H1 (cell line): Measurements from ENCODE around the gene YWHAQ. TPM values are rescaled to one million over a fixed set of nuclear protein-coding genes. Genes with fewer than 3 reads are reported as not detected.

Source experiments
- NRF1 ChIP-seq: IDR thresholded peaks from 2 replicates; pipeline ENCODE4 v1.6.1; 2011; ENCODE audit warnings: mild to moderate bottlenecking, low read depth, low read length, improper control_type of control experiment
- polyA plus RNA-seq, 7 experiments: library from polyadenylated mRNA; depleted of rRNA in 3 of 7; stranded (reverse) in 5 of 7; unstranded in 2 of 7; fragments of >200 nt in 5 of 7; fragments of 200-250 nt in 2 of 7; gene quantifications; 1 replicate in 5 of 7; 2 replicates in 1 of 7; 4 replicates in 1 of 7; pipeline versions ENCODE4 v1.2.1 to v1.2.3, GENCODE V29; 2011 to 2013; ENCODE audit warnings: missing spikeins in 2 of 7, mixed read lengths in 2 of 7
- total RNA-seq: library from RNA; stranded (reverse); fragmentation: NEBNext Ultra II Directional; extraction: Animal tissue kit (Norgen Biotek cat#: 25700); gene quantifications from 2 replicates; pipeline ENCODE4 v1.2.1, GENCODE V29; 2021
- TF ChIP-seq, protein P1 (sequence below): fragments of 300-600 bp; sonication (generic); IDR thresholded peaks from 2 replicates; pipeline ENCODE4 v1.7.1; 2012; ENCODE audit warnings: low read length, moderate library complexity, mild to moderate bottlenecking, inconsistent platforms; ENCODE audit not compliant: insufficient replicate concordance

The YWHAQ gene
- total and polyA plus RNA-seq, 2 of the 8 experiments (the other 6 are each of a cell fraction or from before 2014, with no cell fraction given) = 244 to 480 TPM

- TF ChIP-seq, protein P1, sequence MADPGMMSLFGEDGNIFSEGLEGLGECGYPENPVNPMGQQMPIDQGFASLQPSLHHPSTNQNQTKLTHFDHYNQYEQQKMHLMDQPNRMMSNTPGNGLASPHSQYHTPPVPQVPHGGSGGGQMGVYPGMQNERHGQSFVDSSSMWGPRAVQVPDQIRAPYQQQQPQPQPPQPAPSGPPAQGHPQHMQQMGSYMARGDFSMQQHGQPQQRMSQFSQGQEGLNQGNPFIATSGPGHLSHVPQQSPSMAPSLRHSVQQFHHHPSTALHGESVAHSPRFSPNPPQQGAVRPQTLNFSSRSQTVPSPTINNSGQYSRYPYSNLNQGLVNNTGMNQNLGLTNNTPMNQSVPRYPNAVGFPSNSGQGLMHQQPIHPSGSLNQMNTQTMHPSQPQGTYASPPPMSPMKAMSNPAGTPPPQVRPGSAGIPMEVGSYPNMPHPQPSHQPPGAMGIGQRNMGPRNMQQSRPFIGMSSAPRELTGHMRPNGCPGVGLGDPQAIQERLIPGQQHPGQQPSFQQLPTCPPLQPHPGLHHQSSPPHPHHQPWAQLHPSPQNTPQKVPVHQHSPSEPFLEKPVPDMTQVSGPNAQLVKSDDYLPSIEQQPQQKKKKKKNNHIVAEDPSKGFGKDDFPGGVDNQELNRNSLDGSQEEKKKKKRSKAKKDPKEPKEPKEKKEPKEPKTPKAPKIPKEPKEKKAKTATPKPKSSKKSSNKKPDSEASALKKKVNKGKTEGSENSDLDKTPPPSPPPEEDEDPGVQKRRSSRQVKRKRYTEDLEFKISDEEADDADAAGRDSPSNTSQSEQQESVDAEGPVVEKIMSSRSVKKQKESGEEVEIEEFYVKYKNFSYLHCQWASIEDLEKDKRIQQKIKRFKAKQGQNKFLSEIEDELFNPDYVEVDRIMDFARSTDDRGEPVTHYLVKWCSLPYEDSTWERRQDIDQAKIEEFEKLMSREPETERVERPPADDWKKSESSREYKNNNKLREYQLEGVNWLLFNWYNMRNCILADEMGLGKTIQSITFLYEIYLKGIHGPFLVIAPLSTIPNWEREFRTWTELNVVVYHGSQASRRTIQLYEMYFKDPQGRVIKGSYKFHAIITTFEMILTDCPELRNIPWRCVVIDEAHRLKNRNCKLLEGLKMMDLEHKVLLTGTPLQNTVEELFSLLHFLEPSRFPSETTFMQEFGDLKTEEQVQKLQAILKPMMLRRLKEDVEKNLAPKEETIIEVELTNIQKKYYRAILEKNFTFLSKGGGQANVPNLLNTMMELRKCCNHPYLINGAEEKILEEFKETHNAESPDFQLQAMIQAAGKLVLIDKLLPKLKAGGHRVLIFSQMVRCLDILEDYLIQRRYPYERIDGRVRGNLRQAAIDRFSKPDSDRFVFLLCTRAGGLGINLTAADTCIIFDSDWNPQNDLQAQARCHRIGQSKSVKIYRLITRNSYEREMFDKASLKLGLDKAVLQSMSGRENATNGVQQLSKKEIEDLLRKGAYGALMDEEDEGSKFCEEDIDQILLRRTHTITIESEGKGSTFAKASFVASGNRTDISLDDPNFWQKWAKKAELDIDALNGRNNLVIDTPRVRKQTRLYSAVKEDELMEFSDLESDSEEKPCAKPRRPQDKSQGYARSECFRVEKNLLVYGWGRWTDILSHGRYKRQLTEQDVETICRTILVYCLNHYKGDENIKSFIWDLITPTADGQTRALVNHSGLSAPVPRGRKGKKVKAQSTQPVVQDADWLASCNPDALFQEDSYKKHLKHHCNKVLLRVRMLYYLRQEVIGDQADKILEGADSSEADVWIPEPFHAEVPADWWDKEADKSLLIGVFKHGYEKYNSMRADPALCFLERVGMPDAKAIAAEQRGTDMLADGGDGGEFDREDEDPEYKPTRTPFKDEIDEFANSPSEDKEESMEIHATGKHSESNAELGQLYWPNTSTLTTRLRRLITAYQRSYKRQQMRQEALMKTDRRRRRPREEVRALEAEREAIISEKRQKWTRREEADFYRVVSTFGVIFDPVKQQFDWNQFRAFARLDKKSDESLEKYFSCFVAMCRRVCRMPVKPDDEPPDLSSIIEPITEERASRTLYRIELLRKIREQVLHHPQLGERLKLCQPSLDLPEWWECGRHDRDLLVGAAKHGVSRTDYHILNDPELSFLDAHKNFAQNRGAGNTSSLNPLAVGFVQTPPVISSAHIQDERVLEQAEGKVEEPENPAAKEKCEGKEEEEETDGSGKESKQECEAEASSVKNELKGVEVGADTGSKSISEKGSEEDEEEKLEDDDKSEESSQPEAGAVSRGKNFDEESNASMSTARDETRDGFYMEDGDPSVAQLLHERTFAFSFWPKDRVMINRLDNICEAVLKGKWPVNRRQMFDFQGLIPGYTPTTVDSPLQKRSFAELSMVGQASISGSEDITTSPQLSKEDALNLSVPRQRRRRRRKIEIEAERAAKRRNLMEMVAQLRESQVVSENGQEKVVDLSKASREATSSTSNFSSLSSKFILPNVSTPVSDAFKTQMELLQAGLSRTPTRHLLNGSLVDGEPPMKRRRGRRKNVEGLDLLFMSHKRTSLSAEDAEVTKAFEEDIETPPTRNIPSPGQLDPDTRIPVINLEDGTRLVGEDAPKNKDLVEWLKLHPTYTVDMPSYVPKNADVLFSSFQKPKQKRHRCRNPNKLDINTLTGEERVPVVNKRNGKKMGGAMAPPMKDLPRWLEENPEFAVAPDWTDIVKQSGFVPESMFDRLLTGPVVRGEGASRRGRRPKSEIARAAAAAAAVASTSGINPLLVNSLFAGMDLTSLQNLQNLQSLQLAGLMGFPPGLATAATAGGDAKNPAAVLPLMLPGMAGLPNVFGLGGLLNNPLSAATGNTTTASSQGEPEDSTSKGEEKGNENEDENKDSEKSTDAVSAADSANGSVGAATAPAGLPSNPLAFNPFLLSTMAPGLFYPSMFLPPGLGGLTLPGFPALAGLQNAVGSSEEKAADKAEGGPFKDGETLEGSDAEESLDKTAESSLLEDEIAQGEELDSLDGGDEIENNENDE = no peak
- TF ChIP-seq NRF1 = no peak
These were observed 44.3 kb downstream of the YWHAQ start (continued) for GRCh38 chr2:9586465-9586864.
